HG03378 (cell line): ENCODE data around the gene ZIC1.

Experiments used
- ATAC-seq: cut with Tn5 transposase; IDR thresholded peaks from one replicate; pipeline ENCODE4 v1.9.1; 2021; ENCODE audit warnings: mild to moderate bottlenecking, moderate library complexity; ENCODE audit not compliant: unreplicated experiment

The ZIC1 gene

GRCh38 chr3:147409143-147410115 is at the start of gene ZIC1:
TSS of gene ZIC1 (plus strand) at chr3:147409365. CDS start at chr3:147410113, 748 bp downstream.
- ATAC-seq = no peak

- ATAC-seq = no peak
Observed at GRCh38 chr3:147360051-147360439, 49.1 kb upstream of the ZIC1 start.

- no peak for ATAC-seq
Observed at GRCh38 chr3:147360646-147361453, 48.3 kb upstream of the ZIC1 start.

- peak; percentile 67 for ATAC-seq
Observed at GRCh38 chr3:147361454-147362420, 47.4 kb upstream of the ZIC1 start.

GRCh38 chr3:147364771-147365170 is 44.4 kb upstream of the ZIC1 start:
- no peak for ATAC-seq

GRCh38 chr3:147365196-147366115 is 43.7 kb upstream of the ZIC1 start:
- no peak for ATAC-seq

- ATAC-seq = no peak
Observed at GRCh38 chr3:147367676-147368075, 41.5 kb upstream of the ZIC1 start.

GRCh38 chr3:147368151-147368550 is 41.0 kb upstream of the ZIC1 start:
- ATAC-seq = no peak

GRCh38 chr3:147368561-147369221 is 40.5 kb upstream of the ZIC1 start:
- ATAC-seq = no peak

- ATAC-seq = no peak
Observed at GRCh38 chr3:147369231-147369630, 39.9 kb upstream of the ZIC1 start.

- ATAC-seq = no peak
Observed at GRCh38 chr3:147369661-147370123, 39.5 kb upstream of the ZIC1 start.

GRCh38 chr3:147370349-147370748 is 38.8 kb upstream of the ZIC1 start:
- no peak for ATAC-seq

GRCh38 chr3:147371140-147371539 is 38.0 kb upstream of the ZIC1 start:
- no peak for ATAC-seq

GRCh38 chr3:147371771-147372340 is 37.3 kb upstream of the ZIC1 start:
- ATAC-seq = no peak

- ATAC-seq = no peak
Observed at GRCh38 chr3:147372525-147373027, 36.6 kb upstream of the ZIC1 start.

GRCh38 chr3:147373301-147373700 is 35.9 kb upstream of the ZIC1 start:
- ATAC-seq = no peak

- ATAC-seq = no peak
Observed at GRCh38 chr3:147377412-147378367, 31.5 kb upstream of the ZIC1 start.
